Measurements from ENCODE around the gene CEACAM19.

DNA sequence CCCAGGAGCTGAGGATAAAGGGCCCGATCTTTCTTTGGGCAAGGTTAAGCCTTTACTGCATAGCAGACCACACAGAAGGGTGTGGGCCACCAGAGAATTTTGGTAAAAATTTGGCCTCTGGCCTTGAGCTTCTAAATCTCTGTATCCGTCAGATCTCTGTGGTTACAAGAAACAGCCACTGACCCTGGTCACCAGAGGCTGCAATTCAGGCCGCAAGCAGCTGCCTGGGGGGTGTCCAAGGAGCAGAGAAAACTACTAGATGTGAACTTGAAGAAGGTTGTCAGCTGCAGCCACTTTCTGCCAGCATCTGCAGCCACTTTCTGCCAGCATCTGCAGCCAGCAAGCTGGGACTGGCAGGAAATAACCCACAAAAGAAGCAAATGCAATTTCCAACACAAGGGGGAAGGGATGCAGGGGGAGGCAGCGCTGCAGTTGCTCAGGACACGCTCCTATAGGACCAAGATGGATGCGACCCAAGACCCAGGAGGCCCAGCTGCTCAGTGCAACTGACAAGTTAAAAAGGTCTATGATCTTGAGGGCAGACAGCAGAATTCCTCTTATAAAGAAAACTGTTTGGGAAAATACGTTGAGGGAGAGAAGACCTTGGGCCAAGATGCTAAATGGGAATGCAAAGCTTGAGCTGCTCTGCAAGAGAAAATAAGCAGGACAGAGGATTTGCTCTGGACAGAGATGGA lies 8.4 kb upstream of the CEACAM19 start:
- TF ChIP-seq, protein P1, sequence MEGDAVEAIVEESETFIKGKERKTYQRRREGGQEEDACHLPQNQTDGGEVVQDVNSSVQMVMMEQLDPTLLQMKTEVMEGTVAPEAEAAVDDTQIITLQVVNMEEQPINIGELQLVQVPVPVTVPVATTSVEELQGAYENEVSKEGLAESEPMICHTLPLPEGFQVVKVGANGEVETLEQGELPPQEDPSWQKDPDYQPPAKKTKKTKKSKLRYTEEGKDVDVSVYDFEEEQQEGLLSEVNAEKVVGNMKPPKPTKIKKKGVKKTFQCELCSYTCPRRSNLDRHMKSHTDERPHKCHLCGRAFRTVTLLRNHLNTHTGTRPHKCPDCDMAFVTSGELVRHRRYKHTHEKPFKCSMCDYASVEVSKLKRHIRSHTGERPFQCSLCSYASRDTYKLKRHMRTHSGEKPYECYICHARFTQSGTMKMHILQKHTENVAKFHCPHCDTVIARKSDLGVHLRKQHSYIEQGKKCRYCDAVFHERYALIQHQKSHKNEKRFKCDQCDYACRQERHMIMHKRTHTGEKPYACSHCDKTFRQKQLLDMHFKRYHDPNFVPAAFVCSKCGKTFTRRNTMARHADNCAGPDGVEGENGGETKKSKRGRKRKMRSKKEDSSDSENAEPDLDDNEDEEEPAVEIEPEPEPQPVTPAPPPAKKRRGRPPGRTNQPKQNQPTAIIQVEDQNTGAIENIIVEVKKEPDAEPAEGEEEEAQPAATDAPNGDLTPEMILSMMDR (conservative IDR thresholded peaks at IDR 0.05; ENCODE audit: low read length), result no peak
- TF ChIP-seq EZH2phosphoT487 (IDR thresholded peaks at IDR 0.05; ENCODE audit: borderline replicate concordance), result no peak

All from Loucy (cell line).